Measurements from ENCODE around the gene SEC61A1.

GRCh38 chr3:128012050-128012449 is 40.2 kb upstream of the SEC61A1 start:
- TF ChIP-seq CTCF (IDR thresholded peaks at IDR 0.05; ENCODE audit: low read length) = no peak
- no peak for TF ChIP-seq EZH2 (IDR thresholded peaks at IDR 0.05; ENCODE audit: borderline replicate concordance, low read length)
